ENCODE data around the gene RAPGEF1.

DNA sequence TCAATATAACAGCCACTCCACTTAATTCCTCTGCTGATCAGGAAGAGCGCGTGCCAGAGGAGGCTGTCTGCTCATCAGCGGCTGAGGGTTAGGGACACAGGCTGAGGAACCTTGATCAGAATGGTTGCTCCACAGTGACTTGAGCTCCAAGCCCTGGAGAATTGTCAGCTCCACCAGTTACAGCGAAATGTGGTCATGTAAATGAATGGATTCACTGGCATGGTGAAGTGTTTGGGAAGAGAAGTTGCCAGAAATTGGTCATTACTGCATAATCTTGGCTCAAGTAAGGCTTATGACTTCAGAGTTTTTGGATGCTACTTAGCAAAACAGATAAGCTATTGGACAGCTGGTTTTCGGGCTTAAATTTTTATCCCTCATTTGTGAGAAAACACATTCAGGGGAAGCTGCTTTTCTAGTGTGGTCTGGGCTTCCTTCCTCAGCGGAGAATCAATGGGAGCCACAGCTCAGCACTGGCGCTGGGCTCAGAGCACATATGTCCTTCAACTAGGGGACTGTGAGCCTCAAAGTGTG, 129.6 kb downstream of the RAPGEF1 start:
- TF ChIP-seq, protein P1, sequence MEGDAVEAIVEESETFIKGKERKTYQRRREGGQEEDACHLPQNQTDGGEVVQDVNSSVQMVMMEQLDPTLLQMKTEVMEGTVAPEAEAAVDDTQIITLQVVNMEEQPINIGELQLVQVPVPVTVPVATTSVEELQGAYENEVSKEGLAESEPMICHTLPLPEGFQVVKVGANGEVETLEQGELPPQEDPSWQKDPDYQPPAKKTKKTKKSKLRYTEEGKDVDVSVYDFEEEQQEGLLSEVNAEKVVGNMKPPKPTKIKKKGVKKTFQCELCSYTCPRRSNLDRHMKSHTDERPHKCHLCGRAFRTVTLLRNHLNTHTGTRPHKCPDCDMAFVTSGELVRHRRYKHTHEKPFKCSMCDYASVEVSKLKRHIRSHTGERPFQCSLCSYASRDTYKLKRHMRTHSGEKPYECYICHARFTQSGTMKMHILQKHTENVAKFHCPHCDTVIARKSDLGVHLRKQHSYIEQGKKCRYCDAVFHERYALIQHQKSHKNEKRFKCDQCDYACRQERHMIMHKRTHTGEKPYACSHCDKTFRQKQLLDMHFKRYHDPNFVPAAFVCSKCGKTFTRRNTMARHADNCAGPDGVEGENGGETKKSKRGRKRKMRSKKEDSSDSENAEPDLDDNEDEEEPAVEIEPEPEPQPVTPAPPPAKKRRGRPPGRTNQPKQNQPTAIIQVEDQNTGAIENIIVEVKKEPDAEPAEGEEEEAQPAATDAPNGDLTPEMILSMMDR (IDR thresholded peaks at IDR 0.05), result no peak
- no peak for TF ChIP-seq POLR2A (IDR thresholded peaks at IDR 0.05)
